A673 (cell line): ENCODE data around the gene GRIK2.

Experiments
- CTCF ChIP-seq: fragments of 300-800, 200-600 bp; sonication (generic); conservative IDR thresholded peaks from 2 replicates; pipeline ENCODE4 v1.5.1; 2017; ENCODE audit warnings: low read depth, mild to moderate bottlenecking, antibody characterized with exemption, low read length, moderate library complexity, mixed read lengths
- EZH2 ChIP-seq: fragments of 200-600 bp; sonication (generic); IDR thresholded peaks from 2 replicates; pipeline ENCODE4 v1.6.1; 2017; ENCODE audit warnings: borderline replicate concordance, low read depth, mild to moderate bottlenecking, mixed read lengths, antibody characterized with exemption, low read length; ENCODE audit not compliant: poor library complexity, severe bottlenecking

- TF ChIP-seq CTCF (no peak), EZH2 (no peak)
These were observed 313.1 kb downstream of the GRIK2 start for GRCh38 chr6:101706576-101706975.
